ENCODE data around the gene CAGE1. TPM values are rescaled to one million over a fixed set of nuclear protein-coding genes. Genes with fewer than 3 reads are reported as not detected.

The CAGE1 gene
- total and polyA plus RNA-seq, 4 donors: not detected

Other genes with a start within 250 kb of the CAGE1 start
- gene SSR1, start 76.5 kb downstream of the CAGE1 start, total RNA-seq: 100 to 1,000 TPM; 114 to 125 TPM
- gene SSR1, start 76.5 kb downstream of the CAGE1 start, polyA plus RNA-seq: 10 to 100 TPM; 32.9 to 39.0 TPM
- gene RIOK1, start 66 bp upstream of the CAGE1 start, total RNA-seq: 10 to 100 TPM; 20.3 to 20.9 TPM
- 10 to 100 TPM; 12.0 to 12.8 TPM for gene RIOK1, start 66 bp upstream of the CAGE1 start, polyA plus RNA-seq
- gene DSP, start 151.9 kb upstream of the CAGE1 start, total RNA-seq: 1 to 10 TPM; 4.1 to 6.3 TPM
- 10 to 100 TPM in 1 of 2 donors, under 1 TPM in 1; 0.41 to 22.8 TPM for gene DSP, start 151.9 kb upstream of the CAGE1 start, polyA plus RNA-seq
- gene SNRNP48, start 200.5 kb upstream of the CAGE1 start, total RNA-seq: 10 to 100 TPM in 1 of 2 donors, 1 to 10 TPM in 1; 8.0 to 15.2 TPM
- gene SNRNP48, start 200.5 kb upstream of the CAGE1 start, polyA plus RNA-seq: 1 to 10 TPM; 7.0 to 8.7 TPM